HG03103 (cell line): ENCODE measurements around the gene VWA8.
A peak's percentile ranks its signal among the peaks of the same experiment; 100 is the strongest.
"Not testable (repeated sequence)": the region's sequence is repeated elsewhere in the genome, so short reads cannot be mapped to it uniquely, and the experiment has no call there.

ENCODE experiments used
- ATAC-seq: cut with Tn5 transposase; IDR thresholded peaks from one replicate; pipeline ENCODE4 v1.9.1; 2021; ENCODE audit warnings: low read depth; ENCODE audit not compliant: unreplicated experiment

The VWA8 gene

GRCh38 chr13:41930154-41930553 lies 30.8 kb downstream of the VWA8 start:
- ATAC-seq, result no peak

- no peak for ATAC-seq
These were observed 32.6 kb downstream of the VWA8 start for GRCh38 chr13:41928323-41928722.

- no peak for ATAC-seq
These were observed 35.9 kb downstream of the VWA8 start for GRCh38 chr13:41925014-41925413.

- not testable (repeated sequence) for ATAC-seq
These were observed 38.0 kb downstream of the VWA8 start for GRCh38 chr13:41922894-41923293.

- ATAC-seq, result no peak
These were observed 41.0 kb downstream of the VWA8 start for GRCh38 chr13:41919741-41920487.

GRCh38 chr13:41919031-41919740 lies 41.7 kb downstream of the VWA8 start:
- no peak for ATAC-seq

- ATAC-seq, result no peak
These were observed 43.3 kb downstream of the VWA8 start for GRCh38 chr13:41917641-41918040.

- peak; percentile 78 for ATAC-seq
These were observed 44.5 kb downstream of the VWA8 start for GRCh38 chr13:41916173-41916954.

GRCh38 chr13:41915081-41915480 lies 45.8 kb downstream of the VWA8 start:
- ATAC-seq, result no peak

GRCh38 chr13:41914552-41914951 lies 46.4 kb downstream of the VWA8 start:
- ATAC-seq, result no peak

- ATAC-seq, result no peak
These were observed 51.4 kb downstream of the VWA8 start for GRCh38 chr13:41909506-41909905.

GRCh38 chr13:41905600-41906254 lies 55.2 kb downstream of the VWA8 start:
- ATAC-seq, result peak; percentile 65

GRCh38 chr13:41900918-41901317 lies 60.0 kb downstream of the VWA8 start:
- ATAC-seq, result no peak

- ATAC-seq, result not testable (repeated sequence)
These were observed 62.5 kb downstream of the VWA8 start for GRCh38 chr13:41898411-41898810.

GRCh38 chr13:41897126-41897525 lies 63.8 kb downstream of the VWA8 start:
- ATAC-seq, result no peak

GRCh38 chr13:41895478-41895877 lies 65.4 kb downstream of the VWA8 start:
- ATAC-seq, result no peak

GRCh38 chr13:41891119-41891518 lies 69.8 kb downstream of the VWA8 start:
- no peak for ATAC-seq

GRCh38 chr13:41883147-41883546 lies 77.8 kb downstream of the VWA8 start:
- no peak for ATAC-seq

- ATAC-seq, result not testable (repeated sequence)
These were observed 79.0 kb downstream of the VWA8 start for GRCh38 chr13:41881890-41882289.

- no peak for ATAC-seq
These were observed 79.9 kb downstream of the VWA8 start for GRCh38 chr13:41880966-41881365.

GRCh38 chr13:41864658-41865057 lies 96.3 kb downstream of the VWA8 start:
- no peak for ATAC-seq
